HEK293 (cell line): ENCODE measurements around the gene FES.

ENCODE experiments used
- CTCF ChIA-PET: fragments of 350-600 bp; formaldehyde crosslinking; extraction: SDS; loops from one replicate; lab custom pipeline; 2021; ENCODE audit warnings: antibody characterized with exemption; lab: Yijun Ruan, JAX
- POLR2A ChIA-PET: fragments of 300-600 bp; formaldehyde crosslinking; extraction: SDS; loops from one replicate; lab custom pipeline; 2020; ENCODE audit warnings: antibody characterized with exemption, inconsistent platforms; lab: Yijun Ruan, JAX
- H3K27ac ChIP-seq: fragments of 200-500 bp; sonication (Bioruptor generic); 2 replicates; pipeline ENCODE4 v1.5.1; 2014; ENCODE audit warnings: low read depth, low read length, control low read depth, inconsistent platforms; ENCODE audit errors: extremely low read depth
- H3K36me3 ChIP-seq, 2 experiments: fragments of 200-500 bp in 1 of 2; sonication (Bioruptor generic) in 1 of 2; 1 replicate in 1 of 2; 2 replicates in 1 of 2; pipeline ENCODE4 v1.5.1; 2014 to 2017; ENCODE audit warnings: inconsistent platforms in 2 of 2, low read length in 2 of 2; ENCODE audit not compliant: control insufficient read depth in 2 of 2, insufficient read depth in 1 of 2
- H3K4me1 ChIP-seq: fragments of 200-500 bp; sonication (Bioruptor generic); 2 replicates; pipeline ENCODE4 v1.5.1; 2014; ENCODE audit warnings: mild to moderate bottlenecking, low read length, inconsistent platforms; ENCODE audit not compliant: control insufficient read depth, insufficient read depth
- H3K4me3 ChIP-seq: 2 replicates; pipeline ENCODE4 v1.5.1; 2011; ENCODE audit warnings: low read depth, mild to moderate bottlenecking, control low read depth, low read length, moderate library complexity
- H3K9me3 ChIP-seq: fragments of 200-500 bp; sonication (Bioruptor generic); 2 replicates; pipeline ENCODE4 v1.5.1; 2014; ENCODE audit warnings: low read depth, low read length, inconsistent platforms; ENCODE audit not compliant: control insufficient read depth, insufficient read depth
- BCL11B ChIP-seq: fragments of 450-650 bp; formaldehyde crosslinking; IDR thresholded peaks from 2 replicates; pipeline ENCODE4 v1.5.1; 2016; ENCODE audit warnings: low read depth, missing biosample characterization, missing genetic modification characterization
- GLIS2 ChIP-seq: fragments of 450-650 bp; formaldehyde crosslinking; IDR thresholded peaks from 2 replicates; pipeline ENCODE4 v1.5.1; 2016; ENCODE audit warnings: missing biosample characterization, missing genetic modification characterization
- IKZF3 ChIP-seq: fragments of 450-650 bp; IDR thresholded peaks from 2 replicates; pipeline ENCODE4 v1.5.0; 2018; ENCODE audit warnings: missing biosample characterization, mild to moderate bottlenecking, missing genetic modification characterization, moderate library complexity
- KLF8 ChIP-seq: fragments of 450-650 bp; formaldehyde crosslinking; IDR thresholded peaks from 2 replicates; pipeline ENCODE4 v1.5.1; 2016; ENCODE audit warnings: missing biosample characterization, missing genetic modification characterization
- PRDM10 ChIP-seq: fragments of 450-650 bp; formaldehyde crosslinking; IDR thresholded peaks from 2 replicates; pipeline ENCODE4 v1.5.1; 2016; ENCODE audit warnings: missing biosample characterization, missing genetic modification characterization
- ZBTB26 ChIP-seq: fragments of 450-650 bp; formaldehyde crosslinking; optimal IDR thresholded peaks from 2 replicates; pipeline ENCODE3; 2016; ENCODE audit warnings: missing biosample characterization, mild to moderate bottlenecking, missing genetic modification characterization
- ZBTB44 ChIP-seq: fragments of 450-650 bp; IDR thresholded peaks from 2 replicates; pipeline ENCODE4 v1.5.1; 2018; ENCODE audit warnings: missing biosample characterization, mild to moderate bottlenecking, missing genetic modification characterization
- ZEB2 ChIP-seq: fragments of 450-650 bp; formaldehyde crosslinking; IDR thresholded peaks from 2 replicates; pipeline ENCODE4 v1.5.1; 2016; ENCODE audit warnings: missing biosample characterization, missing genetic modification characterization
- ZNF138 ChIP-seq: fragments of 450-650 bp; formaldehyde crosslinking; IDR thresholded peaks from 2 replicates; pipeline ENCODE4 v1.5.1; 2016; ENCODE audit warnings: missing biosample characterization, missing genetic modification characterization, borderline replicate concordance
- ZNF514 ChIP-seq: fragments of 450-650 bp; formaldehyde crosslinking; IDR thresholded peaks from 2 replicates; pipeline ENCODE4 v1.5.1; 2016; ENCODE audit warnings: missing biosample characterization, missing genetic modification characterization
- ZNF571 ChIP-seq: fragments of 450-650 bp; formaldehyde crosslinking; IDR thresholded peaks from 2 replicates; pipeline ENCODE4 v1.5.0; 2017; ENCODE audit warnings: missing biosample characterization, missing genetic modification characterization
- ZNF654 ChIP-seq: fragments of 450-650 bp; formaldehyde crosslinking; IDR thresholded peaks from 2 replicates; pipeline ENCODE4 v1.5.1; 2016; ENCODE audit warnings: low read depth, missing biosample characterization, missing genetic modification characterization
- ZNF692 ChIP-seq: fragments of 450-650 bp; formaldehyde crosslinking; IDR thresholded peaks from 2 replicates; pipeline ENCODE4 v1.5.1; 2016; ENCODE audit warnings: missing biosample characterization, missing genetic modification characterization
- ZSCAN4 ChIP-seq: fragments of 450-650 bp; formaldehyde crosslinking; IDR thresholded peaks from 2 replicates; pipeline ENCODE4 v1.5.1; 2017; ENCODE audit warnings: missing biosample characterization, missing genetic modification characterization
- TF ChIP-seq, protein P1 (sequence below): fragments of 450-650 bp; formaldehyde crosslinking; IDR thresholded peaks from 2 replicates; pipeline ENCODE4 v1.5.1; 2017; ENCODE audit warnings: missing biosample characterization, missing genetic modification characterization

FES gene

GRCh38 chr15:90883976-90884718 lies at the start of gene FES:
FES (plus strand) TSS chr15:90884504; CDS start chr15:90885046, 542 bp downstream.
- TF ChIP-seq ZBTB44 (tag by site-specific recombination) (no peak), GLIS2 (no peak), IKZF3 (no peak; the same call in 1 of the 2 replicates), KLF8 (tag by site-specific recombination) (no peak), ZNF571 (tag by site-specific recombination) (no peak), PRDM10 (tag by site-specific recombination) (no peak), BCL11B (tag by site-specific recombination) (no peak), ZNF138 (tag by site-specific recombination) (no peak), ZNF514 (no peak), ZNF654 (tag by site-specific recombination) (no peak)
- TF ChIP-seq, protein P1, sequence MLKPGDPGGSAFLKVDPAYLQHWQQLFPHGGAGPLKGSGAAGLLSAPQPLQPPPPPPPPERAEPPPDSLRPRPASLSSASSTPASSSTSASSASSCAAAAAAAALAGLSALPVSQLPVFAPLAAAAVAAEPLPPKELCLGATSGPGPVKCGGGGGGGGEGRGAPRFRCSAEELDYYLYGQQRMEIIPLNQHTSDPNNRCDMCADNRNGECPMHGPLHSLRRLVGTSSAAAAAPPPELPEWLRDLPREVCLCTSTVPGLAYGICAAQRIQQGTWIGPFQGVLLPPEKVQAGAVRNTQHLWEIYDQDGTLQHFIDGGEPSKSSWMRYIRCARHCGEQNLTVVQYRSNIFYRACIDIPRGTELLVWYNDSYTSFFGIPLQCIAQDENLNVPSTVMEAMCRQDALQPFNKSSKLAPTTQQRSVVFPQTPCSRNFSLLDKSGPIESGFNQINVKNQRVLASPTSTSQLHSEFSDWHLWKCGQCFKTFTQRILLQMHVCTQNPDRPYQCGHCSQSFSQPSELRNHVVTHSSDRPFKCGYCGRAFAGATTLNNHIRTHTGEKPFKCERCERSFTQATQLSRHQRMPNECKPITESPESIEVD (tag by site-specific recombination) = no peak
- TF ChIP-seq, all 188 proteins: peak for 0
- POLR2A ChIA-PET = interaction anchor here (0.6 to 0.8 kb wide), 2 partner anchors 13 to 141 kb away, joined by 3 read pairs; no protein-coding TSS in a partner anchor
- peak within 1 kb of the TSS; percentile 2; the same call in 1 of the 2 replicates for H3K27ac ChIP-seq
- CTCF ChIA-PET = interaction anchor here (0.7 to 4.0 kb wide), 6 partner anchors 14 to 564 kb away, joined by 3 to 44 read pairs (median 11); no protein-coding TSS in a partner anchor
- H3K9me3 ChIP-seq = no peaks in the 10 kb centered on the region
- no peak within 1 kb of the TSS for H3K4me3 ChIP-seq
- peaks cover 4 to 39% of the 10 kb centered on the region in 2 experiments; a peak in 2 of 3 replicates for H3K36me3 ChIP-seq
- no peaks in the 10 kb centered on the region for H3K4me1 ChIP-seq

GRCh38 chr15:90834626-90835025 lies 49.7 kb upstream of the FES start:
- TF ChIP-seq KLF8 (tag by site-specific recombination) = no peak
- ChIA-PET POLR2A (no interaction called here), CTCF (no interaction called here)
- no peaks in the 10 kb centered on the region for H3K36me3 ChIP-seq
- no peak overlapping the region for H3K4me3 ChIP-seq
- peaks cover 5% of the 10 kb centered on the region for H3K4me1 ChIP-seq
- no peaks in the 10 kb centered on the region for H3K9me3 ChIP-seq
- no peak overlapping the region for H3K27ac ChIP-seq

GRCh38 chr15:90836296-90836871 lies 47.9 kb upstream of the FES start:
- H3K4me1 ChIP-seq = peaks cover 5% of the 10 kb centered on the region
- H3K27ac ChIP-seq = no peak overlapping the region
- TF ChIP-seq ZNF692 (tag by site-specific recombination) (peak; percentile 66), ZBTB44 (tag by site-specific recombination) (no peak), ZSCAN4 (tag by site-specific recombination) (peak; percentile 42; the same call in 1 of the 2 replicates), ZEB2 (tag by site-specific recombination) (peak; percentile 78), ZBTB26 (tag by site-specific recombination) (no peak)

More at GRCh38 chr15:90836296-90836871, 47.9 kb upstream of the FES start:
- H3K4me3 ChIP-seq = no peak overlapping the region
- POLR2A ChIA-PET = interaction anchor here (0.7 kb wide), 2 partner anchors 38 to 119 kb away, joined by 3 to 8 read pairs; partner anchors contain the start of gene BLM
- CTCF ChIA-PET = interaction anchor here (1.5 kb wide), 1 partner anchor 49 kb away, joined by 8 read pairs; no protein-coding TSS in a partner anchor
- no peaks in the 10 kb centered on the region for H3K9me3 ChIP-seq
- no peaks in the 10 kb centered on the region for H3K36me3 ChIP-seq
